Measurements from ENCODE around the gene NIPA2.

- TF ChIP-seq, protein P1, sequence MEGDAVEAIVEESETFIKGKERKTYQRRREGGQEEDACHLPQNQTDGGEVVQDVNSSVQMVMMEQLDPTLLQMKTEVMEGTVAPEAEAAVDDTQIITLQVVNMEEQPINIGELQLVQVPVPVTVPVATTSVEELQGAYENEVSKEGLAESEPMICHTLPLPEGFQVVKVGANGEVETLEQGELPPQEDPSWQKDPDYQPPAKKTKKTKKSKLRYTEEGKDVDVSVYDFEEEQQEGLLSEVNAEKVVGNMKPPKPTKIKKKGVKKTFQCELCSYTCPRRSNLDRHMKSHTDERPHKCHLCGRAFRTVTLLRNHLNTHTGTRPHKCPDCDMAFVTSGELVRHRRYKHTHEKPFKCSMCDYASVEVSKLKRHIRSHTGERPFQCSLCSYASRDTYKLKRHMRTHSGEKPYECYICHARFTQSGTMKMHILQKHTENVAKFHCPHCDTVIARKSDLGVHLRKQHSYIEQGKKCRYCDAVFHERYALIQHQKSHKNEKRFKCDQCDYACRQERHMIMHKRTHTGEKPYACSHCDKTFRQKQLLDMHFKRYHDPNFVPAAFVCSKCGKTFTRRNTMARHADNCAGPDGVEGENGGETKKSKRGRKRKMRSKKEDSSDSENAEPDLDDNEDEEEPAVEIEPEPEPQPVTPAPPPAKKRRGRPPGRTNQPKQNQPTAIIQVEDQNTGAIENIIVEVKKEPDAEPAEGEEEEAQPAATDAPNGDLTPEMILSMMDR (IDR thresholded peaks at IDR 0.05), result no peak
- TF ChIP-seq POLR2A (IDR thresholded peaks at IDR 0.05), result no peak
These were observed 48.9 kb downstream of the NIPA2 start for GRCh38 chr15:22887157-22887951.
